Embryonic facial prominence (tissue), 1 donor: Measurements from ENCODE around the gene USP2.

Source experiments
- DNase-seq: peaks from one replicate; pipeline ENCODE4 v3.0.0-alpha.2; 2016; ENCODE audit errors: extremely low spot score

USP2 gene

DNA sequence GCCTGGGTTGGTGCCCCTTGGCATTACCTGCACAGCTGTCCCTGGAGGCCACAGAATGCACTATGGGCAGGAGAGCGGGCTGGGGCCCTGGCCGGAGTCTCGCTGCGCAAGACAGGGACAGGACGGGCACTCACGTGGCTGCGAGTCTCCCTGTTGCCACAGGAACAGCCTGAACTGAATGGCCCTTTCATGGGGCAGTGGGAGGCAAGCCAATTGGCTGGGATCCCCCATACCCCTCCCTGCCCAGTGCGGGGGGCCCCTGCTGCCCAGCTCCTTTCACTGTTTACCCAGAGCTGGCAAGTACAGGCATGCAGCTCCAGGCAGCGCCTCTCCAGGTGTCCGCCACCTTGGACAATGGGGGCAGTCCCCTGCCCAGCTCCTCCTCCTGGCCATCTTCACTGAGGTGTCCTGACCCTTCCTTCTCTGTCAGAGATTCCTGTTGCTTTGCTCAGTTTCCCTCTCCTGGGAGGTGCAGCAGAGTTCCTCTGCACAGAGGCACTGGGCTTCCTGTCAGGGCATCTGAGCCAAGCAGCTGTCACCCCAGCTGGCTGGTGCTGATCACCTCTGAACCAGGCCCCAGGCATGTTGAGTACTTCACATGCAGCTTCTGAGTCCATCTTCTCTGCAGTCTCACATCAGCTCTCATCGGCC, 5.2 kb downstream of the USP2 start:
- DNase-seq, result no peak

DNA sequence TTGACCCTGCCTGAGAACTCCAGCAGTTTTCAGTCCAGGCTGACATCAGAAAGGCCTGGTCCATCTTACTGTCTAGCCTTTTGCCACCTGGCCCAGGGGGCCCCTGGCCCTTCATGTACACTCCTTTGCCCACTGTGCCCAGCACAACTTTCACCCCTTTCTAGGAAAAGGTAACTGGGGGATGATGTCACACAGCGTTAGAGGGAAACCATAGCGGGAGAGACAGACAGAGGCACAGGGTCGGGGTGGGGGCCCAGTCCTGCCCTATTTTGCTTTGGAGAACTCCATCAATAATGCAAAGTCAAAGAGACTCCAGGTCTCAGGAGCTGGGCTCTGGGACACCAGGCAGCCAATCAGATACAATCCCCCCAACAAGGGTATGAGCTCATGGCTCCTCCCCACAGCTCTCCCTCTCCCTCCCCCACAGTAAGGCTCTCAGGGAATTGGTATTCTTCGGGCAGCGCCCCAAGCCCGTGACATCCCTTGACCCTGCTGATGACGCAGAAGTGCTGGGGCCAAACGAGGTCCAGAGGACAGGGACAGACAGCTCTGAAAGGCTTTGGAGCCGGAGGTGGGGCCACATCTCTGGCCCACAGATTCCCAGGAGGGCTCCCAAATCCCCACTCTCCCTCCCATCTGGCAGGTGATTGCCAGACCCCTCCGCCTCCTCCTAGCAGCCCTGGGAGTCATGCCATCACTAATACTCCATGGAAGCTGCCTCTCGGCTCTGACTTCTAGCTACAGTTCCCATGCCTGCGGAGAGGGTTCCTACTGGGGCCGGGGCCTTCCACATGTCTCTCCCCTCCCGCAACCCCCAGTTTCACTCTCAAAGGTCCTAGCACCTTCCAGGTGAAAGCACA, 5.9 kb downstream of the USP2 start:
- DNase-seq, result no peak

DNA sequence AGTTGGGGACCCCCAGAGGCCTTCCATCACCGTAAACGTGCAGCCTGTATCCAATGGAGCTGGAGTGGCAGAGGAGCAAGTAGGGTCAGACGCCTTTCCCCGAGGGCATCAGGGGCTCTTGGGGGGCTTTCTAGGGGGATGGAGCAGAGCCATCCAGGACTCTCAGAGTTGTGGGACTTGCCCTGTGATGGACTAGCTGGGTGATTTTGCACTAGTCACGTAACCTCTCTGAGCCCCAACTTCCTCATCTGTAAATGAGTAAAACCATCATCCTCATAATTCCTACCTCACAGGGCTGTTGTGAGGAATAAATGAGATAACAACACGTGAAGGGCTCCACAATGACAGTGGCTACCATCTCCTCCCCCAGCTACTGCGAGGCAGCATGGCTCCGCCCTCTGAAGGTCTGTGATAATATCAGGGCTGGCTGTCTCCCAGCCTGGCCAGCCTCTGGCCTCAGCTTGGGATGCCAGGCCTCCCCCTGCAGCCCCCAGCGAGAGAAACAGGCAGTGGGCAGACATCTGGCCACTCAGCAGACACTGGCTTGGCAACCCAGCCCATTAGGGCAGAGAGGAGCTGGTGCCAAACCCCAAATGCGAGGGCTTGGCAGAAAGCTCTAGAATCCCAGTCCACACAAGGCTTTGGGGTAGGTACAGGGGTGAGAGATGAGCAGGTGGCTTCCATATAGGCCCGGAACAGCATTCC, 6.7 kb downstream of the USP2 start:
- DNase-seq, result no peak

DNA sequence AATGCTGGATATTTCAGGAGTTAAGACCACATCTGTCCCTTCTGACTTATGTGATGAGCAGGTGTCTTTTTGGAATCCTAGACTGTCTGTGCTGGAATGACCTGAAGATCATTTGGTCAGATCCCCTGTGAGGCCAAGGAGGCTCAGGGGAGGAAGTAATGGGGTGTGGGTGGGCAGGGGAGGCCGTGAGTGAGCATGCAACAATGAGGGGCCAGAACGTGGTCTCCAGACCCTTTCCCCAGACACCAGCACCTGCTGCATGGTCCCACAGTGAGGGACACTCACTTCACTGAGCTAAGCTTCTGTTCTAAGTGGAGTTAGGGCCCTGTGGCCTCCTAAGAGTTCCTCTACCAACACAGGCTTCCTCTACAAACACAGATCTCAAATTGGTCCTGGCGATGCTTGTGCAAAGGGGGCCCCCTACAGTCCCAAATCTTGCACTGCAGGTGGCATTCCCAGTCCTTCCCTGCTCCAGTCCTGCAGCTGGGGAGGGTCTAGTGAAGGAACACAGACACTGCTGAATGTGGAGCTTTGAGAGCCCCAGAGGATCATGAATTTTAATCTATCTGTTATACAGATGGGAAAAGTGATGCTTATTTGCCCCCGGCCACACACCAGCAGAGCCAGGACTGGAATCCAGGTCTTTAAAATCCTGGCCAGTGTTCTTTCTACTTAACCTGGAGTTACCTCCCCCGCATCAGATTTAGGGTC, 7.4 kb downstream of the USP2 start:
- DNase-seq, result no peak

DNA sequence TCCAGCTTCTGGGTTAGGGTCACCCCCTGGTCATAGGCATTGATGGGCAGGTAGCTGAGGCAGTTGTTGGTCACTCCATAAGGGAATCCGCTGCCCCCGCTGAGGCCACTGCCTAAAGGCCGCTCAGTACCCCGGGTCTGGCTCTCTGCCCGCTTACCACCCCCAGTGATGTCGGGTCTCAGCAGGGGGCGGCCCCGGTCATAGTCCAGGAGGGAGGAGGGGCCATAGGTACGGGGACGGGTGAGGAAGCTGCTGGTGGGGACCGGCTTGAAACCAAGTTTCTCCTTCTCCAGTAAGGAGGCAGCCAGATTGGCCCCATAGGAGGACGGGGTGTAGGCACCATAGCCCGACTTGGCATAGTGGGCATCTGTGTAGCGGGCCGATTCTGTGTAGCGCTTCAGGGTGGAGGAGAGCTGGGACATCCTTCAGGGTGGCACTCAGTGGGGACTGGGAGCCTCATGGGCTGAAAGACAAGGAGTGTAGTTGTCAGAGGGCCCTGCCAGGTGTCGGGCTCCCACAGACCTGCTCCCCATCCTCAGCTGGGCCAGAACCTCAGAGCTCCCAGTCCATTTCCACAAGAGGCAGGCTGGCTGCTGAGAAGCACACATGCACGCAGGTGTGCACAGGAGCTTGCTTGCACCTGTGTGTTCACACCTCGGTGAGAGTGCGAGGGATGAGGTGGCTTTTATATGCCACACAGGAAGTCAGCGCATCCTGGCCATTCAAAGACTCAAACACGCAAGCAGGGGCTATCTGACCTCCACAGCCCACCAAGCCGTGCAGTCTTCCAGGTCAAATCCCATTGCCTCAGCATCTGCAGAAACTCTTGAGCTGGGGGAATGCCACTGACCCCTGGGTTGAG, 8.2 kb downstream of the USP2 start:
- DNase-seq, result no peak

DNA sequence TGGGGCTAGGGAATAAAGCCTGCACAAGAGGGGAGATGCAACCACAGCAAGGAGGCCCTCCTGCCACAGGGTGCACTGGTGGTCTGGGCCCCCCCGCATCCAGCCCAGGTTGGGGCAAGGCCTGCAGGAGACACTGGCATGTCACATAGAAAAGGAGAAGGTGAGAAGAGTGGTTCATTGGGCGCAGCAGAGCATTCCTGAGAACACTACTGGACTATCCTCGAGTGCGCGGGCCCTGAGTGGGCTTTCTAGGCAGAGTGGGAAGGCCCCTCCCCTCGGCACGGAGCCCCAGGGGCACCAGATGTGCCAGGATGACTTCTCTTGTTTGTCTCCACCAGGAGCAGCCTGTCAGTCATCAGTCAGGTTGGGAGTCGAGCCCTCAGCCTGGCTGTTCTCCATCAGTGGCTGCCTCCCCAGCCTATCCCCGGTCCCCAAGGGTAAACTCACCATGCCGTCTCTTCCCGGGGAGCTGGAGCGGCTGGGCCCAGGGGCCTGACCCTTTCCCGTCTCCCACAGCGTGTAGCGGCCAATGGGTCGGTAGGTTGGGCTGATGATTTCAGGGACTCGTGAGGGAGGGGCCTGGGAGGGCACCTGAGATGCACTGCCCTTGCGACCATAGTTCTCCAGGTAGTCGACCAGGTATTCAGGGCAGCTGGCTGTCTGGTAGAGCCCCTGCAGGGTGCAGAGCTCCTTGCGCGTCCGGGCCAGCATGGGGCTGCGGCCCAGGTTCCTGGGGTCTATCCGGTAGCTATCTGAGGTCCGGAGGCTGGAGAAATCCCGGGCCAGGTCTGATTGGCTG, 9.0 kb downstream of the USP2 start:
- no peak for DNase-seq

DNA sequence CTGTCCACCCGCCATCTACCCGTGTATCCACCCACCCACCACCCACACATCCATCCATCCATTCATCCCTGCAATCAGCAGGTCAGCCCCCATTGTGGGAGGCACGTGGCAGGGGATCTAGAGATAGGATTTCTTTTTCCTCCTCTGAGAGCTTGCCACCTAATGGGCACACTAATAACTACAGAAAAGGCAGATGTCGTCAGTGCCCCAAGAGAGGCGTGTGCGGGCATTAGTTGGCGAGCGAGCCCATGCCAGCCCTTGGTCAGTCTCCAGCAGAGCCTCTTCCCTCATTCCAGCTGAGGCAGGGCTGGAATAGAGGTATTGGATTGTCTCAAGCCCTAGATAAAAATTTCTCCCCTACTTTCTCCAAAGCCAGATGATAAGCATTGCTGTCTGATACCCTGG, 9.7 kb downstream of the USP2 start:
- no peak for DNase-seq

DNA sequence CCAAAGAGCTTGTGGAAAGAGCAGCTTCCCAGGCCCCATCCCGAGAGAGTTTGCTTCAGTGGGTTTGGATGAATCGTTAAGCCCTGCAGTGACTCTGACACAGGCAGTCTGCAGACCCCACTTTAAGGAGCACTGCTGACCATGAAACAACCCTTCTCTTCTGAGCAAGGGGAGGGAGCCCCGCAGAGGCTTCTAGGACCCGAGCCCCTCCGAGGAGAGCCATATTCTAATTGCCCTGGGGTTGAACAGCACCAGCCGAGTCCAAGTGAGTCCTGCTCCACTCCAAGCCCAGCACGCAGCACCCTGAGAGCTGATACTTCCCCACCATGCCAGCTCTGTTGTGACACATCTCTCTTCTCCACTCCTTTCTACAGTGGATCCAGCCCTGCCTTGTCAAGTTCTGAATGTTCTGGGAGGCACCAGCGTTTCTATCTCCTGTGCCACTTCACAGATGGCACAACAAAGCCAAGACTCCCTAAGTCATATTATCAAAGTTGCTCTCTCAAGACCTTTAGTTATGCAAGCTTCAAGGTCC, 10.4 kb downstream of the USP2 start:
- no peak for DNase-seq

DNA sequence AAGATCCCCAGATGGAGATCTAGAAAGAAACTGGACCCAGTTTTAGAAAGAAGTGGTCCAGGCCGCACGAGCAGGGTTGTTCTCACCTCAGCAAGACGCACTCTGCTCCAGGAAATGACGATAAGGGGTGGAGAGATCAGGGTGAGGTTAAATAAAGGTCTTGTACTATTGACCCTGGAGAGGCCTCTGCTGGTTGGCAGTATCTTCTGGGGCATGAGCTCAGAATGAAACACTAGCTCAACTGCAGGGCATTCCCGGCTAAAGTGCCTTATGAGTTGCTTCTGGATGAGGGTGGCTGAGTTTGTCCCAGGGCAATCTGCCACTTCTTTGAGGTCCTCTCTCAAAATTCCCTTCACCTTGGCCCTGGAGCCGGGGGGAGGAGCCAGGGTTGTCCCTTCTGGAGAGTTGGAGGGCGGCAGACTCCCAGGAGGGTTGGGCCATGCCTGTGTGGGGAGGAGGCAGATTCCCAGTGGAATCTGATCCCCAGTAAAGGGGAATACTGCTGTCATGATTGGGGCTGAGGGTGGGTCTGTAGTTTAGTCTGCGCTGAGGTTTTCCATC, 10.9 kb downstream of the USP2 start:
- DNase-seq, result no peak

DNA sequence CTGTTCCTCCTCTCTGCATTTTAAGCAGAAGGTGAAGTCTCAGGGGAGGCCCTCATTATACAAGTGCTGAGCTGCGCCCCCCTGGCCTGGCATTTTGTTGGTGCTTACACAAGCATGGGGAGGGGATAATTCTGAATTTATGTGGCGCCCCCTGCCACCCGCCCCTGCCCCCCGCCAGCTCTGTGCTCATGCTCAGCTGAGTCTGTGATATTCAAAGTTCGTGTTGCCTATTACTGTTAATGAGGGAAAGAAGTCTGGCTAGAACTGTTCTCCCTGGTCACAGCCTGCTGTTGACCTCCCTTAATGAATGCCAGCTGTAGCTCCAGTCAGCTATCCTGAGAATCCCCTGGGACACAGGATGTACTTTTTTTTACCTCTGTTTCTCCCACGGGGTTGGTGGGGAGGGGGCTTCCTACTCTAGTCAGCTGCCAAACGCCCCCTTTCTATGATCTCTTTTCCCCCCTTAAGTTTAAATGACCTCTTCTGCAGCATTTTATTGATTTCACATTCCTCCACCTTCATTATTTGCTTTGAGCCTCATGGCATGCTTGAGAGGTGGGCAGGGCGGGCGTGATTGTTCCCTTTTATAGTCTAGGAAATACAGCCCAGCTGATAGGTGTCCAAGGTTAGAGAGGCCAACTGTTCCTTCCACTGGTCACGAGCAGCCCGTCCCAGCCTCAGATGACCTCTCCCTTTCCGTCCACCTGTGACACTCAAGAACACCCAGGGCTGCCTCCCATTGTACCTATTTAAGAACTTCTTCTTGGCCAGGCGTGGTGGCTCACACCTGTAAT, 12.2 kb downstream of the USP2 start:
- DNase-seq, result no peak

DNA sequence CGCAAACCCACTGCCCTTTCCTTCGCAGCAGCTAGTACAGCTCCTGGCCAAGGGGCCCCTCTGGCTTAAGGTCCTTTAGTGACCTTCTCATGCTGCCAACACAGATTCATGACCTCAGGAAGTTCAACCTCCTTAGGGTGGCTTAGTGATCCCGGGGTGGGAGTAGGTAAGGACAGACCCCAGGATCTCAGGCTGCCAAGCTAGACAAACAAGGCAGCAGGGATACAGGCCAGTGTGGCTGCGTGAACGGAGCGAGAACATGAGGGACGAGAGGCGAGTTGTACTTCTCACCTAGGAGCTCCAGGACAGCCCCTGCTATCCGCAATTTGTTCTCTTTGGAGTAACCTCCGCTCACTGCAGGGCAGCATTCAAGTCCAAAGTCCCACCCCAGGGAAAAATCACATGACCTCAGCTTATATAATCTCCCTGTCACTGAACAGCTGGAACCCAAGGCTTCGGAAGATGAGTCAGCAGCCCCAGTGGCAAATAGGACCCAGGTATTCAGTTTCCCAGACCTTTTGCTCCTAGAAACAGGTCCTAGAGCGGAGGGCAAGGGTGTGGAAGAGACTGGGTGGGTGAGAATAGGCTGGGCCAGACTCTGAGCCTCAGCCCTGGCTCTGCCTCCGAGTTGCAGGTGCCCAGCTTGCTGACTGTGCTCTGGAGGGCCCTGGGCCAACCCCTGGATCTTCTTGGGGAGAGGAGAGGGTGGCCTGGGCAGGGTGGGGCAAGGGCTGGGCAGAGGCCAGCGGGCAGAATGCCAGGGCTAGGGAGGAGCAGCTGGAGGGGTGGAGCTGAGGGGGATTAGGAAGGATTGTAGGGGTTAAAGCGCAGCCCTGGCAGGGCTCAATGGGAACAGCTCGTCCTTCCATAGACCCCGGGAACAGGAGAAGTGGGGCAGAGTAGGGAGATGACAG, 13.1 kb downstream of the USP2 start:
- DNase-seq, result no peak

DNA sequence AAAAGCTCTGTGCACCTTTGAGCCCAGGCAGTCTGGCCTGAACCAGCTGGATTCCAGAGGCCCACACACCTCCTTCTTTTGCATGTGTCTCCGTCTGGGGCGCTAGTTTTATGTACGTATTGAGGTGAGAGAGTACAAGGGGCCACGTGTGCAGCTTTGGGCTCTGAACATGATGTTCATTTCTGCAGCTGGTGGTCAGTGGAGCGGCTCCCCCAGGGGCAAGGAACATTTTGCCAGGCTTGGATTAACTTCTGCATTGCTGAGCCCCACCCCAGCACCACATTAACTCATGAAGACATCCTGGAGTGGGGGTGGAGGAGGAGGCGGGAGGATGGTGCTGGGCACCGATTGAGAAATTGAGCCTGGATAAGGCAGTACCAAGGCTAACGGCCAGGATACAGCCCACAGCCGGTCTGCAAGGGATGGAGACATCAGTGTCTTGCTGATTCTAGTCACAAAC, 13.8 kb downstream of the USP2 start:
- DNase-seq, result no peak

DNA sequence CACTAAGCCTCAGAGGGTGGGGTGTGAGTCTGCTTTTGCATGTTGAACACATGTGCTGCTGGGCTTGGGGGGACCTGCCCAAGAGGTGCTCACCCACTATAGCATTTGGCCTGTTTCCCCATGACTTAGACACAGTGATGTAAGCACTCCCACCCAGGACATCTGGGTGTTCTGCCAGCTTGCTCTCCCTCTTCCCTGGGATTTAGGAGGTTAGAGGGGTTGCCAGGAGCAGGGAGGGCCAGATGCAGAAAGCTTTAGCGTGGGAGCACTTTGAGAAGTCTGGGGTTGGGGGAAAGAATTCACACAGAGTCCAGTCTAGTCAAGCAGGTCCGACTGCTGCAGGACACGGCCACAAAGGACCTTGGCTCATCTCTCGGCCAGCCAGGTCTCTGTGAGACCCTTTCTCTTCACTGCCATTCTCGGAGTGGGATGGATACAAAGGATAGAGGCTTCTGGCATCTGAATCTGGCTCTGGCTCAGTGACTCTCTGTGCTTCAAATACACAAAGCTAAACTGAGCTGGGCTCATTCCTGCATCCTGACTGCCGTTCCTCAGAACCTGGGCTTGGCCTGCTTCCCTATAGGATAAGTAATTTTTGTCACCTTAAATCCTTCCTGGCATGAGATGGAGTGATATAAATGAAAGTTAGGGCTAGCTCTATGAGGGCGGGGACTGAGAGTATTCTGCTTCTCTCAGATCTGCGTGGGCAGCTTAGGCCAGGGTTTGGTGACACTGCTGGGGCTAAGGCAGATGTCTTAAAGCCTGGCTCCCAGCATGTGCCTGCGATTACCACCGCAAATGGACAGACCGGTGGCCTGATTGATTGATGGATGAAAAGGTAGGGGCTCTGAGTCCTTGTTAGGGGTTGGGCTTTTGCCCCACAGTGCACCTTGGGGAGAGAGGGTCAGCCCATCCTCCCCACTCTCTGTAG, 14.5 kb downstream of the USP2 start:
- no peak for DNase-seq

DNA sequence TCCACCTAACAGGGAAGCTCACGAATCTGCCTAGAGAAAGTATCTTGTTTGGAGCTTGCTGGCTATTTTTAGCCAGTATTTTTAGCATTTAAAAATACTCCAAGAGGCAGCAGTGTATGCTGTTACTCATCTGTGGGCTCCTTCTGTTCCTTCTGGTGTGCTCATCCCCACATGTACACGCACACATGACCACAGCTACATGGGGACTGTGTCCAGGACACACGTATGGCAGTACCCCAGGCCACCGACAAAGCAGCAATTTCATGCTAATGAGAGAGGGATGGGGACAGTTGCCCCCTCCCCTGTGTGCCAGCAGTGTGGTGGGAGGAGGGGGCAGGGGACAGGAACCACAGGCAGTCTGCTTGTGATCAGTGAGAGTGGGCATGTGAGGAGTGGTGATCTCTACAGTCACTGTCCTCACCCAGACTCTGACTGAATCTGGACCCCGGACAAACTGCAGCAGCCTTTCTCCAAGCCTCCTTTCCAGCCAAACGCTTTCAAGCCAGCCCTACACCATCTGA, 16.4 kb downstream of the USP2 start:
- DNase-seq, result no peak

DNA sequence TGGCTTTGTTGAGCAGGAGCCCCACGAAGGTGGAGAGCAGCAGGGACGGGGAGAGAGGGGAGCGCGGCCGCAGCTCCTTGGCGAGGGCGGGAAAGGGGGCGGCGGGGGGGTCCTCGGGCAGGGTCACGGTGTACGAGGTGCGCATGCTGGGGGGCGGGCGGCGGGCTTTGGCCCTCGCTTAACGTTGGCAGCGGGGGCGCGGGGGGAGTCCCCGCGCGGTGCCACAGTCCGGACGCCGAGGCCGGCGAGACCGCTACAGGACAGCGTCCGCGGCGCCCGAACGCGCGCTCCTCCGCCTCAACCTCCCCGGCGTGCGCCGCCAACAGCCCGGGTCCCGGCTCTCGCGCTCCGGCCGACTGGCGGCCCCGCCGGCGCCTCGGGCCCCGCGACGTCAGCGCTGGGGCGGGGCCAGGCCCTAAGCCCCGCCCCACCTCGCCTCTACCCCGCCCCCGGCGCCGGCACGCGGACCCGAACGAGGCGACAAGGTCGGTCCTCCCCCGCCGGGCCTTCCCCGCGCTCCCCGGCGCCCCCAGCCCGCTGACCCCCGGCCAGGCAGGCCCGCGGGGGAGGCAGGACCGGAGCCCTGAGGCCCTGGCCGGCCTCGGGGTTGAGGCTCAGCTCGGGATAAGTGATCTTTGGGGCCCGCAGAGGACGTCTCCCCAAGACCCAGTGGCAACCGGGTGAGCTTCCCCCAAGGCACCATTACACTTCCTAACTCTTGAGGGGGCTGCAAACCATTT, 17.5 kb downstream of the USP2 start:
- DNase-seq, result no peak
